ENCODE results near the gene DOK7.

The DOK7 gene

GRCh38 chr4:3421470-3421869 lies 41.6 kb upstream of the DOK7 start:
- TF ChIP-seq CTCF (conservative IDR thresholded peaks at IDR 0.05; ENCODE audit: low read depth, low read length) = no peak
- DNase-seq (ENCODE audit: low read depth) = no peak
- no peak overlapping the region for H3K4me3 ChIP-seq (ENCODE audit: low read depth, low read length)

- no peak overlapping the region for H3K4me3 ChIP-seq (ENCODE audit: low read depth, low read length)
- TF ChIP-seq CTCF (conservative IDR thresholded peaks at IDR 0.05; ENCODE audit: low read depth, low read length) = no peak
- no peak for DNase-seq (ENCODE audit: low read depth)
These were observed 40.8 kb upstream of the DOK7 start for GRCh38 chr4:3422241-3422801.

- no peak for DNase-seq (ENCODE audit: low read depth)
- no peak for TF ChIP-seq CTCF (conservative IDR thresholded peaks at IDR 0.05; ENCODE audit: low read depth, low read length)
- no peak overlapping the region for H3K4me3 ChIP-seq (ENCODE audit: low read depth, low read length)
These were observed 40.3 kb upstream of the DOK7 start for GRCh38 chr4:3422808-3423297.

GRCh38 chr4:3423406-3423805 lies 39.7 kb upstream of the DOK7 start:
- TF ChIP-seq CTCF (conservative IDR thresholded peaks at IDR 0.05; ENCODE audit: low read depth, low read length) = no peak
- H3K4me3 ChIP-seq (ENCODE audit: low read depth, low read length) = no peak overlapping the region
- DNase-seq (ENCODE audit: low read depth) = no peak

- no peak for DNase-seq (ENCODE audit: low read depth)
- no peak for TF ChIP-seq CTCF (conservative IDR thresholded peaks at IDR 0.05; ENCODE audit: low read depth, low read length)
- no peak overlapping the region for H3K4me3 ChIP-seq (ENCODE audit: low read depth, low read length)
These were observed 39.2 kb upstream of the DOK7 start for GRCh38 chr4:3423952-3424351.

GRCh38 chr4:3424522-3425095 lies 38.5 kb upstream of the DOK7 start:
- no peak for TF ChIP-seq CTCF (conservative IDR thresholded peaks at IDR 0.05; ENCODE audit: low read depth, low read length)
- DNase-seq (ENCODE audit: low read depth) = no peak
- no peak overlapping the region for H3K4me3 ChIP-seq (ENCODE audit: low read depth, low read length)
